GM18520 (cell line): ENCODE data around the gene TTI1.

ENCODE experiments used
- ATAC-seq: cut with Tn5 transposase; IDR thresholded peaks from one replicate; pipeline ENCODE4 v1.9.1; 2021; ENCODE audit not compliant: unreplicated experiment

Gene TTI1

GRCh38 chr20:37939701-37940560, 93.3 kb downstream of the TTI1 start:
- ATAC-seq: no peak

GRCh38 chr20:37938954-37939353, 94.3 kb downstream of the TTI1 start:
- no peak for ATAC-seq

- no peak for ATAC-seq
Observed at GRCh38 chr20:37938181-37938750, 95.0 kb downstream of the TTI1 start.

- ATAC-seq: no peak
Observed at GRCh38 chr20:37937686-37938085, 95.6 kb downstream of the TTI1 start.

- ATAC-seq: no peak
Observed at GRCh38 chr20:37936451-37936850, 96.8 kb downstream of the TTI1 start.

GRCh38 chr20:37936041-37936440, 97.2 kb downstream of the TTI1 start:
- no peak for ATAC-seq

GRCh38 chr20:37935435-37935834, 97.8 kb downstream of the TTI1 start:
- no peak for ATAC-seq

- no peak for ATAC-seq
Observed at GRCh38 chr20:37934634-37935375, 98.5 kb downstream of the TTI1 start.

- ATAC-seq: no peak
Observed at GRCh38 chr20:37933786-37934633, 99.2 kb downstream of the TTI1 start.
